HG03108 (cell line): ENCODE data around the gene RYR2.

Experiments used
- ATAC-seq: cut with Tn5 transposase; IDR thresholded peaks from one replicate; pipeline ENCODE4 v1.9.1; 2021; ENCODE audit warnings: moderate library complexity; ENCODE audit not compliant: unreplicated experiment

The RYR2 gene

DNA sequence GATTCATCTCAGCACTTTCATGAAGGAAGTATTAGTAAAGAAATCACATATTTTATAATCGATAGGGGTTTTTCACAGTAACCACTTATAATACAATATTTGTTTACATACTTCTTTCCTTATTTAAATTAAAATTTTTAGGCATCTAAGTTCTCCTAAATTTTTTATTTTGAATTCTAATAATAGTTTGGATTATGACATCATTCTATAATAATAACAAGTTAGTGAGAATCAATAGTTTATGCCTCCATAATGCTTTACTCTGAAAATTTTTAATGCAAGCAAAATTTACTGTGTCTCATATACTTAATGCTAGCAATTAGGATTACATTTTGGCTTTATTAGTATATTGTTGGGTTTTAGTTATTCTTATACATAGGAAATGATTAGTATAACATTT is 596.6 kb downstream of the RYR2 start:
- no peak for ATAC-seq

- no peak for ATAC-seq
These were observed 598.2 kb downstream of the RYR2 start for GRCh38 chr1:237640011-237640671.

GRCh38 chr1:237640966-237641365 is 599.0 kb downstream of the RYR2 start:
- ATAC-seq = no peak

DNA sequence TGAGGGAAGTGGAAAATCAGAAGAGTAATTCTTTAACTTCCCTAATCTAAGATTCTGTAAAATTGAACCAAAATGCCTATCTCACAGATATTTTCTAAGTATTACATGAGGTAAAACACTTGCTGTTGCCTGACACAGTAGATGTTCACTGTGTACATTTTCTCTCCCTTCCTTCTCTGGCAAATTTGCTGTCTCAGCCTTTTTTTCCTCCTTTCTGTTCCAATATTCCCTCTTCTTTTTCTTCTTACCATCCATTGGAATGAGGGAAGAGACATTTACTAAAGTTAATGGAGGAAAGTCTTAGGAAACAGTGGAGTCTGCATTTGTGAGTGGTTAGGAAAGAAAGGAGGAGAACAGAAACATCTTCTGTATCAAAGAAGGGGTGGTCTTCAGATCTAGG is 608.8 kb downstream of the RYR2 start:
- no peak for ATAC-seq

- no peak for ATAC-seq
These were observed 613.8 kb downstream of the RYR2 start for GRCh38 chr1:237655778-237656177.

DNA sequence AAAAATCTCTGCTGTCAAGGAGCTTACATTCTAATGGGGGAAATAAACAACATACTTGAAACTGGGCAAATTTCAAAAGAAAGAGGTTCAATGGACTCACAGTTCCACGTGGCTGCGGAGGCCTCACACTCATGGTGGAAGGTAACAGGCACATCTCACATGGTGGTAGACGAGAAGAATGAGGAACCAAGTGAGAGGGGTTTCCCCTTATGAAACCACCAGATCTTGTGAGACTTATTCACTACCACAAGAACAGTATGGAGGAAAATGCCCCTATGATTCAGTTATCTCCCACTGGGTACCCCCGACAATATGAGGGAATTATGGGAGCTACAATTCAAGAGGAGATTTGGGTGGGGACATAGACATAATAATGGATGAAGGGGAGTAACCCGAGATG is 622.4 kb downstream of the RYR2 start:
- ATAC-seq = no peak

- no peak for ATAC-seq
These were observed 628.3 kb downstream of the RYR2 start for GRCh38 chr1:237670302-237670701.

GRCh38 chr1:237671262-237671661 is 629.3 kb downstream of the RYR2 start:
- no peak for ATAC-seq

DNA sequence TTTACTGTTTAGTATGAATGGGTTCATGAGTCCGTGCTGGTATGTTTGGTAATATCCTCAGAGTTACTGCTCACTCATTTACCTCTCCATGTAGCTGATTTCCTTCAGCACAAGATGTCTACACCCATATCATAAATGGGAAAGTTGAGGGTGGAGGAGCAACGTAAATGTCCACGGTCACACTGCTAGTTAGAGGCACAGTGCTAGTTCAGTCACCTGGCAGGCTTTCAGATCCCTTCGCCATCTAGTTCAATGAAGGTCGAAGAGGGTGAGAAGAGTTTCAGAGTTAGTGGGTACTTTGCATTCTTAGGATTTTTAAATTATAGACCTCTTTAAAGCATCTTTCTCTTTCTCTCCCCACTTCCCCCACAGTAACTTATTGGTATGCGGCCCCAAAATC is 630.0 kb downstream of the RYR2 start:
- ATAC-seq = no peak

DNA sequence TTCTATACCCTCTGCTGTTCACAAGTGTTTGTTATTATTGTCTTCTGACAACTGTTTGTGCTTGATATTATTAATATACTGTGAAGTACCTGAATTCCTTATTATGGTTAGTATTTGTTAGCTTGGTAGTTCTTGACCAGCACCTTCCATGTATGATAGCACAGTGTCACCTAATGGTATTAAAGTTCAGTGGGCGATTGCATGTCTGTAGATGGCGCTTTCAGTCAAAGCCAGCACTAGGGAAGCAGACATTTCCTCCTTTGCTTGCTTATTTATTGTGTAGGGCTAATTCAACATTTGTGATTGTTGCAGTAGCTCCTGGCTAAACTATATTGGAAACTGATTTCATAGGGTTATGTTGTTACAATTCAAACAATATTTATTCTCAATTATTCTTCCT is 630.8 kb downstream of the RYR2 start:
- no peak for ATAC-seq

- no peak for ATAC-seq
These were observed 631.6 kb downstream of the RYR2 start for GRCh38 chr1:237673631-237674030.

DNA sequence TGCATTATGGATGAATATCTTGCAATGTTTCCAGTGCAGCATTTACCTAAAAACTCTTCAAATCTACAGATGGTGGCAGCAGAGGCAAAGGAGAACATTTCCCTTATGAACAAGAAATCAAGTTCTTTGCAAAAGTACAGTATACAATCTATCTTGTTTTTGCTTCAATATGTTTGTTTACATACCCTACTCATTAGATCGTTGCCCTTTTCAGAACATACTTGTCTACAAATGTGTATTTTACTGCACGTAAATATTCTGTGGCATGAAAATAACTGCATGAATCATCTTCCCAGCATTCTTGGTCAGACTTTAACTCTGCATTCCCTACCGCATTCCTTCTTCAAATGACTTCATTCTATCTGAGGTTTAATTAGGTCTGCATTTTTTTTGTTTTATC is 636.0 kb downstream of the RYR2 start:
- no peak for ATAC-seq

- no peak for ATAC-seq
These were observed 637.7 kb downstream of the RYR2 start for GRCh38 chr1:237679687-237680086.

DNA sequence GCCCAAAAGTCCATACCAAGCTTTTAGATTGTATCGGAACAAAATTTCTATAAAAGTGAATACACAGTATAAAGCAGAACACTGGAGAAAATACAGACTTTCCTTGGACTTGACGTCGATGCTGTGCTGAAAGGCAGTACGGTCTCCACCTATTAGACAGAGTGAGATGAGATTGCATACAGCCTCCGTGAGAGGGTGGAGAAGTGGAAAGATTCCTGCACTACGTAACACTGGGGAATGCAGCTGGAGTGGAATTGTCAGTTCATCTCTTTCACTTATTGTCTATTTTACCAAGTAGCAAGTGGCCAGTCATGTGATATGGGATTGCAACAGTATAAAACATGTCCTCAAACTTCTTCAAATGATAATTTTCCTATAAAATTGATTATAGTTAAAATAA is 639.2 kb downstream of the RYR2 start:
- ATAC-seq = no peak

- ATAC-seq = no peak
These were observed 642.3 kb downstream of the RYR2 start for GRCh38 chr1:237684236-237684635.

- no peak for ATAC-seq
These were observed 643.6 kb downstream of the RYR2 start for GRCh38 chr1:237685551-237685950.

DNA sequence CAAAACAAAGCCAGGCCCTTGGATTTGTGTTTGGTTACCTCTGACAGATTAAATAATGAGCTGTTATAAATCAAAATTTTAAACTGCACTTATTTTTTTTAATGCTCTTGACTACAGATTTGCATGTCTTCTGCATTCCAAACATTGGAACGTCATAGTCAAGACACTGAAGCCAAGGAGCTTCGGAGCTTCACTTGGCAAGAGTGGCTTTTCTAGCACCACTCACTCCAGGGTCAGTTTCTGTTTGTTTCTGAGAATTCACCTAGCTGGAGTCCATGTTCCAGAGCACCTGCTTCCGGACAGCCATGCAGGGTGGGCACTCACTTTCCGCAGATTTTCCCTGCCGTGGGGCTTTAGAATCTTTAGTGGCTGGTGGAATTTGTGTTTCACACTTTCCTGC is 645.8 kb downstream of the RYR2 start:
- ATAC-seq = no peak

GRCh38 chr1:237690656-237691055 is 648.7 kb downstream of the RYR2 start:
- ATAC-seq = no peak

- no peak for ATAC-seq
These were observed 650.3 kb downstream of the RYR2 start for GRCh38 chr1:237692255-237692654.

DNA sequence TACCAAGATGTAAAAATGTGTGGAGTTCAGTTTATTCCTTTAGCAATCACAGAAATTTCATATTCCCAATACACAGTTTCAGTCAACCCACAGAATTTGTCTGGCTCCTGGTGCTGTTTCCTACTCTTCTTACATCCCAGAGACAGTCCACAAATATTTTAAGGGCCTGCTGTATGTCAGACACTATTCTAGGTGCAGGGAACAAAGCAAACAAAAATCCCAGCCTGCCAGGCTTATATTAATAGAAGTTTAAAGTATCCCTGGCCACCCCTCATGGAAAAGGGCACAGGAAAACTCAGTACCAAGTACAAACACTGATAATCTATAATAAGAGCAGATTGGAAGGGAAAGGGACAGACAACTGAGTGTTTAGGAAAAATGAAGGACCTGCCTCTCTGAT is 653.9 kb downstream of the RYR2 start:
- ATAC-seq = no peak

DNA sequence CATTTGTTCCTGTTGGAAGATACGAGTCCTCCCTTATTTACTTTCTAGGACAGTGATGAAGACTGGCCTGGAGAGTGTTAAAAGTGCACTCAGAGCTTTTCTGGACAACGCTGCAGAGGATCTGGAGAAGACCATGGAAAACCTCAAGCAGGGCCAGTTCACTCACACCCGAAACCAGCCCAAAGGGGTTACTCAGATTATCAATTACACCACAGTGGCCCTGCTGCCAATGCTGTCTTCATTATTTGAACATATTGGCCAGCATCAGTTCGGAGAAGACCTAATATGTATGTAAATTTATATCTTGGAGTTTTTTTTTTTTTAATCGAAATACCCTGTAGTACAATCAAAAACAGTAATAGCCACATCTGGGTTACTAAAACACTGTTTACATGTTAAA is 658.2 kb downstream of the RYR2 start:
- ATAC-seq = no peak

DNA sequence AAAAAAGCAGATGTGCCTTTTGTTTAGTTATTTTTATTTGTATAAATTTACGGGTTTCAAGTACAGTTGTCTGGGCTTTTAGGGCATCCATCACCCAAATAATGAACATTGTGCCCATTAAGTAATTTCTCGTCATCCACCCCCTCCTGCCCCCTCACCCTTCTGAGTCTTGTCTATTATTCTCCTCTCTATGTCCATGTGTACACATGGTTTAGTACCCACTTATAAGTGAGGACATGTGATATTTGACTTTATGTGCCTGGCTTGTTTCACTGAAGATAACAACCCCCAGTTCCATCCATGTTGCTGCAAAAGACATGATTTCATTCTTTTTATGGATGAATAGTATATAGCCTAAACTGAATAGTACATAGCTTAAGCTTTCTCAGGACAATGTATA is 659.5 kb downstream of the RYR2 start:
- no peak for ATAC-seq

GRCh38 chr1:237702161-237702560 is 660.2 kb downstream of the RYR2 start:
- no peak for ATAC-seq
